ENCODE data around the gene C5orf15. TPM values are rescaled to one million over a fixed set of nuclear protein-coding genes. Genes with fewer than 3 reads are reported as not detected.

Gene C5orf15
- total and polyA plus RNA-seq, 9 of the 15 experiments (the other 6 are each of a cell fraction or from before 2014, with no cell fraction given): 23.3 to 50.7 (median 35.5) TPM

GRCh38 chr5:133932441-133933168 lies 35.8 kb downstream of the C5orf15 start (continued):
- TF ChIP-seq ZBTB40 (IDR thresholded peaks at IDR 0.05) (no peak), ZBTB40 (CRISPR knock-in tag; IDR thresholded peaks at IDR 0.05) (no peak), XRCC5 (IDR thresholded peaks at IDR 0.05; ENCODE audit: low read depth, low read length) (no peak), PTBP1 (IDR thresholded peaks at IDR 0.05; ENCODE audit: low read depth, low read length) (no peak), NKRF (IDR thresholded peaks at IDR 0.05; ENCODE audit: borderline replicate concordance) (no peak), CHAMP1 (IDR thresholded peaks at IDR 0.05) (peak; percentile 71), CHCHD3 (CRISPR knock-in tag; IDR thresholded peaks at IDR 0.05) (no peak), TSHZ1 (CRISPR knock-in tag; IDR thresholded peaks at IDR 0.05) (no peak; the same call in 1 of the 2 replicates), KLF1 (tag; IDR thresholded peaks at IDR 0.05) (no peak), ZNF354B (CRISPR knock-in tag; IDR thresholded peaks at IDR 0.05) (no peak)

All from K562 (cell line).